ENCODE measurements around the gene S100A2. TPM values are rescaled to one million over a fixed set of nuclear protein-coding genes. Genes with fewer than 3 reads are reported as not detected.
"Not testable (repeated sequence)": the region's sequence is repeated elsewhere in the genome, so short reads cannot be mapped to it uniquely, and the experiment has no call there.

Gene S100A2
- total and polyA plus RNA-seq, 2 donors (not counting 1 experiment from before 2014, with no cell fraction given), result 0.19 TPM; not detected in 1

GRCh38 chr1:153585006-153585405 lies 19.4 kb upstream of the S100A2 start:
- CTCF ChIA-PET, result interaction anchor here (0.9 to 2.8 kb wide), 2 partner anchors 13 to 16 kb away, joined by 3 to 14 read pairs; no protein-coding TSS in a partner anchor
- WGBS (ENCODE audit: insufficient coverage), result 100% methylated on average over 1 of the region's 1 CpG
- no peak for TF ChIP-seq EZH2 (IDR thresholded peaks at IDR 0.05; ENCODE audit: borderline replicate concordance, insufficient read depth, low read depth, low read length, poor library complexity, severe bottlenecking)
- no peak for TF ChIP-seq CTCF (IDR thresholded peaks at IDR 0.05)

GRCh38 chr1:153583976-153584375 lies 18.3 kb upstream of the S100A2 start:
- 78% methylated on average over 1 of the region's 2 CpGs for WGBS (ENCODE audit: insufficient coverage)
- H3K27ac Mint-ChIP-seq, result no peak overlapping the region
- H3K4me3 Mint-ChIP-seq, result no peak overlapping the region
- no peaks in the 10 kb centered on the region for H3K27me3 ChIP-seq (replicated peaks in 1 of 4; ENCODE audit: control extremely low read depth in 1 of 4, control insufficient read depth in 3 of 4, insufficient read depth in 4 of 4, low read length in 3 of 4)
- H3K27ac ChIP-seq (ENCODE audit: low read length in 2 of 2), result no peak overlapping the region
- H3K79me2 ChIP-seq (ENCODE audit: control insufficient read depth, insufficient read depth, low read length), result no peaks in the 10 kb centered on the region
- H4K20me1 ChIP-seq (ENCODE audit: control insufficient read depth, insufficient read depth, low read length, poor library complexity, severe bottlenecking), result no peaks in the 10 kb centered on the region
- peaks cover 14% of the 10 kb centered on the region for H3K27me3 Mint-ChIP-seq
- H3K36me3 ChIP-seq (replicated peaks in 1 of 2; ENCODE audit: control extremely low read depth in 1 of 2, control insufficient read depth in 1 of 2, extremely low read depth in 1 of 2, insufficient read depth in 2 of 2, low read length in 1 of 2), result no peaks in the 10 kb centered on the region
- H3K9me3 Mint-ChIP-seq (ENCODE audit: insufficient read depth), result no peaks in the 10 kb centered on the region
- H3K9me3 ChIP-seq (ENCODE audit: control extremely low read depth in 1 of 3, control insufficient read depth in 2 of 3, insufficient read depth in 1 of 3, low read length in 2 of 3), result no peaks in the 10 kb centered on the region
- no peak for ATAC-seq (ENCODE audit: low read depth)
- no peak overlapping the region for H3K9ac ChIP-seq (ENCODE audit: low read length)
- no peak for DNase-seq
- ChIA-PET POLR2A (no interaction called here), CTCF (no interaction called here)
- no peaks in the 10 kb centered on the region for H3K4me1 ChIP-seq (ENCODE audit: control insufficient read depth in 2 of 2, insufficient read depth in 2 of 2, low read length in 2 of 2)
- intact Hi-C loops (cut with micrococcal nuclease), result no loop called here
- H3K4me2 ChIP-seq (replicated peaks; ENCODE audit: low read depth, low read length, poor library complexity, severe bottlenecking), result no peak overlapping the region
- H3K4me3 ChIP-seq (ENCODE audit: control extremely low read depth in 1 of 5, extremely low read depth in 1 of 5, insufficient read depth in 1 of 5, low read depth in 2 of 5, low read length in 4 of 5), result no peak overlapping the region
- TF ChIP-seq CTCF (IDR thresholded peaks at IDR 0.05), result no peak
- no peak for TF ChIP-seq EZH2 (IDR thresholded peaks at IDR 0.05; ENCODE audit: borderline replicate concordance, insufficient read depth, low read depth, low read length, poor library complexity, severe bottlenecking)
- H3K4me1 Mint-ChIP-seq, result no peaks in the 10 kb centered on the region
- no peak overlapping the region for H2AFZ ChIP-seq (ENCODE audit: insufficient read depth, low read depth, low read length, poor library complexity, severe bottlenecking)

More at GRCh38 chr1:153585006-153585405, 19.4 kb upstream of the S100A2 start:
- ATAC-seq (ENCODE audit: low read depth), result no peak
- Histone ChIP-seq H3K27me3 (replicated peaks in 1 of 4; ENCODE audit: control extremely low read depth in 1 of 4, control insufficient read depth in 3 of 4, insufficient read depth in 4 of 4, low read length in 3 of 4) (no peaks in the 10 kb centered on the region), H3K4me2 (replicated peaks; ENCODE audit: low read depth, low read length, poor library complexity, severe bottlenecking) (no peak overlapping the region), H3K9ac (ENCODE audit: low read length) (no peak overlapping the region), H3K4me1 (ENCODE audit: control insufficient read depth in 2 of 2, insufficient read depth in 2 of 2, low read length in 2 of 2) (no peaks in the 10 kb centered on the region), H2AFZ (ENCODE audit: insufficient read depth, low read depth, low read length, poor library complexity, severe bottlenecking) (no peak overlapping the region), H3K9me3 (ENCODE audit: control extremely low read depth in 1 of 3, control insufficient read depth in 2 of 3, insufficient read depth in 1 of 3, low read length in 2 of 3) (no peaks in the 10 kb centered on the region), H3K27ac (ENCODE audit: low read length in 2 of 2) (no peak overlapping the region), H3K4me3 (ENCODE audit: control extremely low read depth in 1 of 5, extremely low read depth in 1 of 5, insufficient read depth in 1 of 5, low read depth in 2 of 5, low read length in 4 of 5) (no peak overlapping the region), H3K79me2 (ENCODE audit: control insufficient read depth, insufficient read depth, low read length) (no peaks in the 10 kb centered on the region), H4K20me1 (ENCODE audit: control insufficient read depth, insufficient read depth, low read length, poor library complexity, severe bottlenecking) (no peaks in the 10 kb centered on the region), H3K36me3 (replicated peaks in 1 of 2; ENCODE audit: control extremely low read depth in 1 of 2, control insufficient read depth in 1 of 2, extremely low read depth in 1 of 2, insufficient read depth in 2 of 2, low read length in 1 of 2) (no peaks in the 10 kb centered on the region)
- intact Hi-C loops (cut with micrococcal nuclease), result no loop called here
- Mint-ChIP-seq H3K9me3 (ENCODE audit: insufficient read depth) (no peaks in the 10 kb centered on the region), H3K4me3 (no peak overlapping the region), H3K27me3 (peaks cover 10% of the 10 kb centered on the region), H3K27ac (no peak overlapping the region), H3K4me1 (no peaks in the 10 kb centered on the region)
- POLR2A ChIA-PET, result no interaction called here
- DNase-seq, result no peak

GRCh38 chr1:153583514-153583913 lies 17.9 kb upstream of the S100A2 start:
- H3K4me1 Mint-ChIP-seq; H3K27ac ChIP-seq (ENCODE audit: low read length in 2 of 2); H3K4me1 ChIP-seq (ENCODE audit: control insufficient read depth in 2 of 2, insufficient read depth in 2 of 2, low read length in 2 of 2); ATAC-seq (ENCODE audit: low read depth); H3K4me3 ChIP-seq (ENCODE audit: control extremely low read depth in 1 of 5, extremely low read depth in 1 of 5, insufficient read depth in 1 of 5, low read depth in 2 of 5, low read length in 4 of 5); H3K9me3 Mint-ChIP-seq (ENCODE audit: insufficient read depth); H3K27me3 ChIP-seq (replicated peaks in 1 of 4; ENCODE audit: control extremely low read depth in 1 of 4, control insufficient read depth in 3 of 4, insufficient read depth in 4 of 4, low read length in 3 of 4); H2AFZ ChIP-seq (ENCODE audit: insufficient read depth, low read depth, low read length, poor library complexity, severe bottlenecking); H3K4me2 ChIP-seq (replicated peaks; ENCODE audit: low read depth, low read length, poor library complexity, severe bottlenecking); H3K79me2 ChIP-seq (ENCODE audit: control insufficient read depth, insufficient read depth, low read length); CTCF ChIA-PET; DNase-seq; H3K36me3 ChIP-seq (replicated peaks in 1 of 2; ENCODE audit: control extremely low read depth in 1 of 2, control insufficient read depth in 1 of 2, extremely low read depth in 1 of 2, insufficient read depth in 2 of 2, low read length in 1 of 2); H3K9me3 ChIP-seq (ENCODE audit: control extremely low read depth in 1 of 3, control insufficient read depth in 2 of 3, insufficient read depth in 1 of 3, low read length in 2 of 3); H3K27ac Mint-ChIP-seq; H3K9ac ChIP-seq (ENCODE audit: low read length); intact Hi-C loops (cut with micrococcal nuclease); POLR2A ChIA-PET; H4K20me1 ChIP-seq (ENCODE audit: control insufficient read depth, insufficient read depth, low read length, poor library complexity, severe bottlenecking); H3K4me3 Mint-ChIP-seq: not testable (repeated sequence)
- WGBS (ENCODE audit: insufficient coverage), result no CpG with 5 or more reads among the region's 3 CpGs
- H3K27me3 Mint-ChIP-seq, result peaks cover 14% of the 10 kb centered on the region
